Stimulated activated CD4-positive, alpha-beta T cell treated with anti-CD3 and anti-CD28 coated beads, Interleukin-4, amount 100 ng/mL, for 4 hours (primary cell): ENCODE measurements around the gene SUPT5H.

Source experiments
- DNase-seq, 2 experiments: peaks; one replicate each; pipeline ENCODE4 v3.0.0-alpha.2; 2020

SUPT5H gene

GRCh38 chr19:39445196-39446111, at the start of gene SUPT5H:
Gene SUPT5H, plus strand, starts transcription at chr19:39445582. Its CDS starts 309 bp downstream, at chr19:39445891.
- DNase-seq: peak; percentile 93 to 99

GRCh38 chr19:39397360-39398296, 47.8 kb upstream of the SUPT5H start:
- peak; percentile 91 to 96 for DNase-seq

- peak; percentile 37 to 52 for DNase-seq
Measured at GRCh38 chr19:39398297-39398864, 47.0 kb upstream of the SUPT5H start.

GRCh38 chr19:39399668-39400050, 45.7 kb upstream of the SUPT5H start:
- no peak for DNase-seq

GRCh38 chr19:39400061-39400460, 45.3 kb upstream of the SUPT5H start:
- DNase-seq: no peak

DNA sequence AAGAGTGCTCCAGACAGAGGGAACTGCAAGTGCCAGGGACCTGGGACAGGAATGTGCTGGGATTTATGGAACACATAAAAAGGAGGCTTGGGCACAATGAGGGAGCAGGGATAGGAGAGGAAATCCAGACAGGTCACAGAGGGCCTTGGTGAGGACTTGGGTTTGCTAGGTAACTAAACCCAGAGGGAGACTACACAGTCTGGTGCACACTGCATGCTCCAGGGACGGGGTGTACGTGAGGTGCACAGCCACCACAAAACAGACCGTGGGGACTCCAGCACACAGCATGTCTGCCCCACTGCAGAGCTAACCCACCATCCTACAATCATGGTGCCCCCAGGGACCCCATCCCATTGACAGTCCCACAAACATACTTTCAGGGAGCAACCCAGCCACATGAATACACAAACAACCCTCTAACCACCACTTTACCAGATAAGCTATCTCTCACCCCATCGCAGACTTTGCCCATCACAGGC, 44.3 kb upstream of the SUPT5H start:
- DNase-seq: no peak

DNA sequence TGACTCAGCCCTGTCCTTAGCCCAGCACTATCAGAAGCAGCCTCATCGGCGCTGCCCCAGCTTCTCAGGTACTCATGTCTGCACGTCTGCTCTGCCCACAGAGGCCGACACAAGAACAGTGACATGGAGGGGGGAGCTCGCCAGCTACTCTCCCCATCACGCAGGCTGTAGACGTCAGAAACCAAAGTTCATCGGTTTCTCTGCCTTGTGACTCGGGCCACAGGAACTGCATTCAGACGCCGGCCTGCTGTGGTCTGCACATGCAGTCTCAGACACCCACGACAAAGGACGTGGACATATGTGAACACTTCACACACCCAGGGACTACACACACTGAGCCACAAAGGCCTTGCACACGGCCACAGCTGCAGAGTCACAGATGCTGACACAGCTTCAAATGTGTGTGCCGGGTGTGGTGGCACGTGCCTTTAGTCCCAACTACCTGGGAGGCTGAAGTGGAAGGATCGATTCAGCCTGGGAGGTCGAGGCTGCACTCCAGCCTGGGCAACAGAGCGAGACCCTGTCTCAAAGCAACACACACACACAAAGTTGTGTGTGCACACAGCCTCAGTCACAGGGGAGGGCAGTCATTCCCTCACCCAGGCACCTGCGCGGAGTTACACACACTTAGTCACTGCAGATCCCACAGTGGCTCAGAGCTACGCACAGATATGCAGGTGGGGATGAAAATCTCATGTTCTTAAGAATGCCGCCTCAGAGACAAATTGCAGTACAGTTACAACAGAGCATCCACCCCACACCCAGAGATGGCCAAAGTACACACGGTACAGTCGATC, 43.6 kb upstream of the SUPT5H start:
- peak; percentile 61 to 79 for DNase-seq

DNA sequence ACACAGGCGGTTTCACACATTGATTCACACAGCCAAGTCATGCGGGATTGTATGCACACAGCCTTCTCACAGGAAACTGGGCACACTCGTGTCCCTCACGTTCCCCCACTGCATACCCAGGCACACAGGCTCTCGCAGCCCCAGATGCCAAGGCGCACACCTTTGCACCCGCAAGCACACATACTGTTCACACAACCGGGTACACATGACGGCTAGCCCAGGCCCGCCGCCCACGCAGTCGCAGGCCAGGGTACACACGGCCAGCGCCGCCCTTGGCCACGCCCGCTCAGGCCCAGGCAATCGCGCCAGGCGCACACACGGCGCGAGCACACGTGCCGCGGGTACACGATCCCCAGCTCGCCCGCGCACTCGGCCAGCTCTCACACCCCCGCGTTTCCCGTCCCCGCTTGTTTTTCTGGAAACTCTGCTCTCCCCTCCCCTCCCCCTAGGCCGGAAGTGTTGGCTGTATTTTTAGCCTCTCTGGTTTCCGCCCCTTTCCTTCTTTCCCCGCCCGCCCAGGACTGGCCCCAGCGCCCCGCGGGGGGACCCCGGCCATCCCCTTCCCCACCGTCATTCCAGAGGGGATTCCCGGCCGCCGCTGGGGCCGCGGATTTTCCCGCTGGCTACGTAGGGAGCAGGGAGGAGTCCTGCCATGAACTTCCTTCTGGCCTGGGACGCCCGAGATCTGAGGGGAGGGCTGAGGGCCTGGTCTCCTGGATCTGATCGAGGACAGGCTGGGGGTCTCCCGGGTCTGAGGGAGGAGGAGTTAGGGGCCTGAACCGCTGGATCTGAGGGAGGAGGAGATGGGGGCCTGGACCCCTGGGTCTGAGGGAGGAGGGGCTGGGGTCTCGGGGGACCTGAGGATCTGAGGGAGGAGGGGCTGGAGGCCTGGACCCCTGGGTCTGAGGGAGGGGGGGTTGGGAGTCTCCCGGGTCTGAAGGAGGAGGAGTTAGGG, 42.8 kb upstream of the SUPT5H start:
- peak; percentile 79 to 84 for DNase-seq

DNA sequence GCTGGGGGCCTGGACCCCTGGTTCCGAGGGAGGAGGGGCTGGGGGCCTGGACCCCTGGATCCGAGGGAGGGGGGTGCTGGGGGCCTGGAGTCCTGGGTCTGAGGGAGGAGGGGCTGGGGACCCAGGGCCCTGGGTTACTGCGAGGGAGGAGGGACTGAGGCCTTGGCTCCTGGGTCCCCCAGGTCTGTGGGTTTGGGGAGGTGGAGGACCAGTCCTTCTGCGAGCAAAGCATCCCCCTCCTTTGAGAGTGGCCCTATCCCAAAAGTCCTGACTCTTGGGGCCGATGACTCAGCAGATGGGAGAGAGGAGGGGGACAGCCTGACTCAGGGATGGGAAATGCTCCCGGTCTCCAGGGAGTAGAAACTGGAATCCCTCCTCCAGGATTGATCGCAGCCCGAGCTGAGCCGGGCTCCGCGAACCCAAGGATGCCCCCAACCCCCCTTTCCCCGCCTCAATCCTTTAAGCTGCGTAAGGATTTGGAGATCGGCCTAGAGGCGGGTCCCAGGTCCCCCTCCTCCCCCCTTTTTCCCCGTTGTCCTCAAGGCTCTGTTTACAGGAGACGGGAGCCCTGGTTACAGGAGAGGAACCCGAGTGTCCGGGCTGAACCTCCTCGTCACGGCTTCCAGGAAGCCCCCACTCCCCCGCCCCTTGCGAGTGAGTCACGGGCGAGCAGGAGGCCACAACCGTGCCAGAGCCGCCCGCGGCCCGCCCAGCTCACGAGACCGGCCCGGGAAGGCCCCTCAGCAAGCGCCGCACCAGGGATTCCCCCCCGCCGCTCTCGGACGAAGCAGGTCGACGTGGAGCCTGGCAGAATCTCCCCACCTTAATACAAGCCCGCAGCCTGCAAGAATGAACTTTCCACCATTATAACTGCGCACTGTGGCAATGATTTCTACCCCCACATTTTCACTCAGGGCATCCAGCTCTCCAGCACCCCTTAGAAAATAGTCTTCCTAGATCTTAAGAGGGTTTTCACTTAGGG, 41.8 kb upstream of the SUPT5H start:
- peak; percentile 96 for DNase-seq

DNA sequence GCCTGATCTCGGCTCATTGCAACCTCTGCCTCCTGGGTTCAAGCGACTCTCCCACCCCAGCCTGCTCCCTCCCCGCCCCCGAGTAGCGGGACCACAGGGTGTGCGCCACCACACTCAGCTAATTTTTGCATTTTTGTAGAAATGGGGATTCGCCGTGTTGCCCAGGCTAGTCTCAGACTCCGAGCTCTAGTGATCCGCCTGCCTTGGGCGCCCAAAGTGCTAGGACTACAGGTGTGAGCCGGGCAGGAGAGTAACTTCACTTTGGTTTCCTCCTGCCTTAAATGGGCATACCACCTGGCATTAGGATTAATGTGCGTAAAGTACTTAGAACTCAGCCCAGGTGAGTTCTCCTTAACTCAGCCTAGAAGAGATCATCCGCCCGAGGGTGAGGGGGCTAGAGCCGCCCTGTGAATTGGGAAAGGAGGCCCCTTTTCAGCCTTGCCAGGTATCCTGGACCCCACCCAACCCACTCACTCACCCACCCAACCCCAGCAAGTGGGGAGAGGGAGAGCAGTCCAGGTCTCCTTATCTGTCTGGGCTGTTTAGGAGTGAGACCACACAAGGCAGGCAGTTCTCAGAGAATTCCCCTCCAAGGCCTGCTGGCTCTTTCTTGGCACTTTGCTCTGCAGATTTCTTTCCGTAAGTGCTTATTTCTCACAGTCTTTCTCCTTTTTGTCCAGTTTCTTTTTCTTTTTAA, 40.0 kb upstream of the SUPT5H start:
- DNase-seq: peak in 1 of 2 experiments; percentile 12

GRCh38 chr19:39405958-39406655, 39.3 kb upstream of the SUPT5H start:
- DNase-seq: peak; percentile 83 to 91

- peak; percentile 82 to 89 for DNase-seq
Measured at GRCh38 chr19:39406656-39407409, 38.5 kb upstream of the SUPT5H start, which contains the start of gene ZFP36. Gene ZFP36, plus strand, starts transcription at chr19:39406847. Its CDS starts 58 bp downstream, at chr19:39406905.

DNA sequence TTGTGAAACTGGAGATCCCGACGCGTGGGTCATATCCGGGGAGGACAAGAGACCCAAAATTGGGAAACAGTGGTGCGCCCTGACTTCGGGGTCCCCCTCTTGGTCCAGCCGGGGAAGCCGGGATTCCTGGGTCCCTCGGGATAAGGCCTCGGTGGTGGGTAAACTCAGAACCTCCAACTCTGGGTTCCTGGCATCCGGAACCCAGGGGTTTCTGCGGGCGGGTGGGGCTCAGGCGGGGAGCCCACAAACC, 38.0 kb upstream of the SUPT5H start:
- no peak for DNase-seq

- peak; percentile 44 to 54 for DNase-seq
Measured at GRCh38 chr19:39407660-39408391, 37.6 kb upstream of the SUPT5H start.

DNA sequence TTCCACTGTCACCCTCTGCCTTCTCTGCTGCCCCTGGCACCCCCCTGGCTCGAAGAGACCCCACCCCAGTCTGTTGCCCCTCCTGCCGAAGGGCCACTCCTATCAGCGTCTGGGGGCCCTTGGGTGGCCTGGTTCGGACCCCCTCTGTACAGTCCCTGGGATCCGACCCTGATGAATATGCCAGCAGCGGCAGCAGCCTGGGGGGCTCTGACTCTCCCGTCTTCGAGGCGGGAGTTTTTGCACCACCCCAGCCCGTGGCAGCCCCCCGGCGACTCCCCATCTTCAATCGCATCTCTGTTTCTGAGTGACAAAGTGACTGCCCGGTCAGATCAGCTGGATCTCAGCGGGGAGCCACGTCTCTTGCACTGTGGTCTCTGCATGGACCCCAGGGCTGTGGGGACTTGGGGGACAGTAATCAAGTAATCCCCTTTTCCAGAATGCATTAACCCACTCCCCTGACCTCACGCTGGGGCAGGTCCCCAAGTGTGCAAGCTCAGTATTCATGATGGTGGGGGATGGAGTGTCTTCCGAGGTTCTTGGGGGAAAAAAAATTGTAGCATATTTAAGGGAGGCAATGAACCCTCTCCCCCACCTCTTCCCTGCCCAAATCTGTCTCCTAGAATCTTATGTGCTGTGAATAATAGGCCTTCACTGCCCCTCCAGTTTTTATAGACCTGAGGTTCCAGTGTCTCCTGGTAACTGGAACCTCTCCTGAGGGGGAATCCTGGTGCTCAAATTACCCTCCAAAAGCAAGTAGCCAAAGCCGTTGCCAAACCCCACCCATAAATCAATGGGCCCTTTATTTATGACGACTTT, 36.8 kb upstream of the SUPT5H start:
- DNase-seq: peak; percentile 7 to 13
